OCI-LY7 (cell line): ENCODE results near the gene DOCK3.

Experiments
- CTCF ChIP-seq: fragments of 200-600 bp; sonication (generic); conservative IDR thresholded peaks from 2 replicates; pipeline ENCODE4 v1.5.1; 2014; ENCODE audit warnings: mild to moderate bottlenecking, antibody characterized with exemption, low read length, moderate library complexity, mixed read lengths
- EZH2phosphoT487 ChIP-seq: fragments of 200-600 bp; sonication (generic); IDR thresholded peaks from 2 replicates; pipeline ENCODE4 v1.6.1; 2018; ENCODE audit warnings: low read depth, borderline replicate concordance, mild to moderate bottlenecking, mixed run types, antibody characterized with exemption, low read length, moderate library complexity, mixed read lengths

- no peak for TF ChIP-seq CTCF
- TF ChIP-seq EZH2phosphoT487 = no peak
These were observed 132.1 kb downstream of the DOCK3 start for GRCh38 chr3:50806806-50807205.
